ENCODE measurements around the gene CCL23. TPM values are rescaled to one million over a fixed set of nuclear protein-coding genes. Genes with fewer than 3 reads are reported as not detected.

The CCL23 gene
- total and polyA plus RNA-seq, 7 experiments from 2014 or later, result not detected

DNA sequence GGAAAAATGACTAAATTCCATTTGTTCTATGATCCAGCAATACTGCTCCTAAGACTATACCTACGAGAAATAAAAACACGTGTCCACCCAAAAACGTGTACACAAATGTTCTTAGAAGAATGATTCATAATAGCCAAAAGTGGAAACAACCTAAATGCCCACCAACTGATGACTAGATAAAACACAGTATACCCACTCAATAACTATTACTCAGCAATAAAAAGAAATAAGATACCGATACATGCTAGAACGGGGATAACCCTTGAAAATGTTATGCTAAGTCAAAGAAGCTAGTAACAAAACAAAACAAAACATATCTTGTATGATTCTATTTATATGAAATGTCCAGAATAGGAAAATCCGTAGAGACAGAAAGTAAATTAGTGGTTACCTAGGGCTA, 54.1 kb downstream of the CCL23 start:
- Mint-ChIP-seq H3K27ac (no peak overlapping the region), H3K4me3 (no peak overlapping the region), H3K4me1 (no peaks in the 10 kb centered on the region), H3K9me3 (no peaks in the 10 kb centered on the region), H3K36me3 (no peaks in the 10 kb centered on the region), H3K27me3 (peaks cover 0 to 26% (median 12%) of the 10 kb centered on the region in 5 donors)
- no peaks in the 10 kb centered on the region for H3K36me3 ChIP-seq (ENCODE audit: control insufficient read depth in 2 of 3, insufficient read depth in 3 of 3, low read length in 3 of 3)
- H3K9me3 ChIP-seq (ENCODE audit: control insufficient read depth in 2 of 3, low read length in 3 of 3), result no peaks in the 10 kb centered on the region
- POLR2A ChIA-PET, result no interaction called here
- H3K4me3 ChIP-seq (ENCODE audit: low read length), result no peak overlapping the region
- no peaks in the 10 kb centered on the region for H3K4me1 ChIP-seq (ENCODE audit: control insufficient read depth in 2 of 2, insufficient read depth in 2 of 2, low read length in 2 of 2)
- CTCF ChIA-PET, result interaction anchor here (0.6 kb wide), 2 partner anchors 31 to 183 kb away, joined by 3 read pairs; no protein-coding TSS in a partner anchor
- ATAC-seq (no peak), DNase-seq (no peak)
- intact Hi-C loops (cut with micrococcal nuclease), result no loop called here
- H3K27me3 ChIP-seq (ENCODE audit: control insufficient read depth in 2 of 2, insufficient read depth in 2 of 2, low read length in 2 of 2), result no peaks in the 10 kb centered on the region
- H3K27ac ChIP-seq (ENCODE audit: low read depth, low read length), result no peak overlapping the region

Other genes starting within 250 kb of the CCL23 start
- 10 to 100 TPM in 3 of 5 experiments, 1 to 10 TPM in 1, not detected in 1; 2.9 to 15.1 (median 14.0) TPM for gene MMP28, start 222.3 kb downstream of the CCL23 start, total RNA-seq
- 10 to 100 TPM; 19.7 to 33.1 TPM for gene MMP28, start 222.3 kb downstream of the CCL23 start, polyA plus RNA-seq
- 100 to 1,000 TPM; 162 to 281 (median 243) TPM for gene TAF15, start 208.5 kb downstream of the CCL23 start, total RNA-seq
- 10 to 100 TPM; 27.8 to 30.2 TPM for gene TAF15, start 208.5 kb downstream of the CCL23 start, polyA plus RNA-seq
- 1 to 10 TPM in 1 of 5 experiments, under 1 TPM in 1, not detected in 3; 0.22 to 1.9 TPM for gene HEATR9, start 149.1 kb downstream of the CCL23 start, total RNA-seq
- gene HEATR9, start 149.1 kb downstream of the CCL23 start, polyA plus RNA-seq, result under 1 TPM in 1 of 2 donors, not detected in 1; 0.09 TPM
- gene CCL5, start 137.6 kb downstream of the CCL23 start, total RNA-seq, result 100 to 1,000 TPM in 1 of 5 experiments, 10 to 100 TPM in 4; 17.0 to 192 (median 29.1) TPM
- 1 to 10 TPM; 2.8 to 4.1 TPM for gene CCL5, start 137.6 kb downstream of the CCL23 start, polyA plus RNA-seq
- 1 to 10 TPM in 1 of 5 experiments, not detected in 4; 6.9 TPM for gene RDM1, start 87.2 kb downstream of the CCL23 start, total RNA-seq
- gene RDM1, start 87.2 kb downstream of the CCL23 start, polyA plus RNA-seq, result under 1 TPM in 1 of 2 donors, not detected in 1; 0.39 TPM
- gene LYZL6, start 74.3 kb downstream of the CCL23 start, total RNA-seq, result not detected
- gene LYZL6, start 74.3 kb downstream of the CCL23 start, polyA plus RNA-seq, result not detected
- gene CCL16, start 36.5 kb downstream of the CCL23 start, total RNA-seq, result not detected
- not detected for gene CCL16, start 36.5 kb downstream of the CCL23 start, polyA plus RNA-seq
- gene CCL14, start 31.2 kb downstream of the CCL23 start, total RNA-seq, result not detected
- not detected for gene CCL14, start 31.2 kb downstream of the CCL23 start, polyA plus RNA-seq
- gene CCL15, start 16.4 kb downstream of the CCL23 start, total RNA-seq, result not detected
- gene CCL15, start 16.4 kb downstream of the CCL23 start, polyA plus RNA-seq, result not detected
- gene CCL18, start 46.3 kb upstream of the CCL23 start, total RNA-seq, result not detected
- gene CCL18, start 46.3 kb upstream of the CCL23 start, polyA plus RNA-seq, result not detected
- 10 to 100 TPM in 3 of 5 experiments, 1 to 10 TPM in 2; 1.6 to 72.5 (median 44.0) TPM for gene CCL3, start 72.2 kb upstream of the CCL23 start, total RNA-seq
- gene CCL3, start 72.2 kb upstream of the CCL23 start, polyA plus RNA-seq, result not detected
- gene CCL4, start 85.9 kb upstream of the CCL23 start, total RNA-seq, result 10 to 100 TPM in 3 of 5 experiments, 1 to 10 TPM in 2; 1.6 to 35.6 (median 12.8) TPM
- gene CCL4, start 85.9 kb upstream of the CCL23 start, polyA plus RNA-seq, result under 1 TPM; 0.74 to 0.96 TPM
- gene TBC1D3B, start 158.7 kb upstream of the CCL23 start, total RNA-seq, result 10 to 100 TPM in 2 of 5 experiments, 1 to 10 TPM in 3; 4.0 to 13.3 (median 9.7) TPM
- gene TBC1D3B, start 158.7 kb upstream of the CCL23 start, polyA plus RNA-seq, result not detected
- gene CCL3L1, start 178.8 kb upstream of the CCL23 start, total RNA-seq, result 10 to 100 TPM in 2 of 5 experiments, 1 to 10 TPM in 1, under 1 TPM in 1, not detected in 1; 0.70 to 57.5 (median 17.7) TPM
- gene CCL3L1, start 178.8 kb upstream of the CCL23 start, polyA plus RNA-seq, result not detected
- gene CCL4L2, start 193.1 kb upstream of the CCL23 start, total RNA-seq, result 10 to 100 TPM in 1 of 5 experiments, 1 to 10 TPM in 2, not detected in 2; 5.3 to 10.0 (median 9.7) TPM
- gene CCL4L2, start 193.1 kb upstream of the CCL23 start, polyA plus RNA-seq, result not detected
- 1 to 10 TPM in 1 of 5 experiments, under 1 TPM in 4; 0.16 to 1.1 (median 0.59) TPM for gene TBC1D3I, start 246.6 kb upstream of the CCL23 start, total RNA-seq
- under 1 TPM in 1 of 2 donors, not detected in 1; 0.19 TPM for gene TBC1D3I, start 246.6 kb upstream of the CCL23 start, polyA plus RNA-seq

Data from naive thymus-derived CD4-positive, alpha-beta T cell (primary cell).